ENCODE results near the gene SPON2. TPM values are rescaled to one million over a fixed set of nuclear protein-coding genes. Genes with fewer than 3 reads are reported as not detected.

SPON2 gene
- total RNA-seq, 1 donor from 2014 or later, result 2.1 TPM

DNA sequence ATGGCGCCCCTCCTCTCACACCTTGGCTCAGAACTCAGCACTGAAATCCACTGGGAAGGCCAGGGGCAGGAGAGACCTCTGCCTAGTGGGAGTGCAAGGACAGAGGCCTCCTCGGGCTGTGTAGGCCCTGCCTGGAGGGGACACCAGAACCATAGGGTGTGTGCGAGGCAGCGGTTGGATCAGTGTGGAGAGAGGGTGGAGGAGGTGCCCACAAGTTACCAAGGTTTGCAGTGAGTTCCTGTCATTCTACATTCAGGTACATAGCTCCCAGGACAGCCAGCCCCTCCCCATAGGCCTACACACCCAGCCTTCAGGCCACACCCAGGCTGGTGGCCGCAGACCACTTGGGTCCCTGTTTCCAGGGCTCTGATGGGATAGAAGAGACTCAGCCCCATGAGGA is 19.2 kb upstream of the SPON2 start:
- no peaks in the 10 kb centered on the region for H3K36me3 ChIP-seq
- no peaks in the 10 kb centered on the region for H3K4me1 Mint-ChIP-seq
- no peaks in the 10 kb centered on the region for H3F3A ChIP-seq (ENCODE audit: low read depth)
- H4K20me1 ChIP-seq (ENCODE audit: low read depth), result no peaks in the 10 kb centered on the region
- H3K4me3 Mint-ChIP-seq, result no peak overlapping the region
- H3K9me3 ChIP-seq (ENCODE audit: low read depth), result no peaks in the 10 kb centered on the region
- peaks cover 12% of the 10 kb centered on the region for H3K27me3 ChIP-seq
- H3K27ac Mint-ChIP-seq, result no peak overlapping the region
- no peak overlapping the region for H3K9ac ChIP-seq
- no peaks in the 10 kb centered on the region for H3K36me3 Mint-ChIP-seq
- H3K9me3 Mint-ChIP-seq, result no peaks in the 10 kb centered on the region
- no peaks in the 10 kb centered on the region for H3K79me2 ChIP-seq (ENCODE audit: low read depth)
- no peak overlapping the region for H3K4me3 ChIP-seq
- no peaks in the 10 kb centered on the region for H3K4me1 ChIP-seq
- DNase-seq (ENCODE audit: low spot score), result no peak
- TF ChIP-seq, protein P1, sequence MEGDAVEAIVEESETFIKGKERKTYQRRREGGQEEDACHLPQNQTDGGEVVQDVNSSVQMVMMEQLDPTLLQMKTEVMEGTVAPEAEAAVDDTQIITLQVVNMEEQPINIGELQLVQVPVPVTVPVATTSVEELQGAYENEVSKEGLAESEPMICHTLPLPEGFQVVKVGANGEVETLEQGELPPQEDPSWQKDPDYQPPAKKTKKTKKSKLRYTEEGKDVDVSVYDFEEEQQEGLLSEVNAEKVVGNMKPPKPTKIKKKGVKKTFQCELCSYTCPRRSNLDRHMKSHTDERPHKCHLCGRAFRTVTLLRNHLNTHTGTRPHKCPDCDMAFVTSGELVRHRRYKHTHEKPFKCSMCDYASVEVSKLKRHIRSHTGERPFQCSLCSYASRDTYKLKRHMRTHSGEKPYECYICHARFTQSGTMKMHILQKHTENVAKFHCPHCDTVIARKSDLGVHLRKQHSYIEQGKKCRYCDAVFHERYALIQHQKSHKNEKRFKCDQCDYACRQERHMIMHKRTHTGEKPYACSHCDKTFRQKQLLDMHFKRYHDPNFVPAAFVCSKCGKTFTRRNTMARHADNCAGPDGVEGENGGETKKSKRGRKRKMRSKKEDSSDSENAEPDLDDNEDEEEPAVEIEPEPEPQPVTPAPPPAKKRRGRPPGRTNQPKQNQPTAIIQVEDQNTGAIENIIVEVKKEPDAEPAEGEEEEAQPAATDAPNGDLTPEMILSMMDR (IDR thresholded peaks at IDR 0.05), result no peak
- no peak for TF ChIP-seq EZH2phosphoT487 (IDR thresholded peaks at IDR 0.05)
- no peak for TF ChIP-seq EZH2 (IDR thresholded peaks at IDR 0.05)
- H3K4me2 ChIP-seq, result no peak overlapping the region
- no peak overlapping the region for H2AFZ ChIP-seq (replicated peaks)
- H3K27me3 Mint-ChIP-seq (ENCODE audit: insufficient read depth, low read depth), result no peaks in the 10 kb centered on the region
- H3K27ac ChIP-seq, result no peak overlapping the region

DNA sequence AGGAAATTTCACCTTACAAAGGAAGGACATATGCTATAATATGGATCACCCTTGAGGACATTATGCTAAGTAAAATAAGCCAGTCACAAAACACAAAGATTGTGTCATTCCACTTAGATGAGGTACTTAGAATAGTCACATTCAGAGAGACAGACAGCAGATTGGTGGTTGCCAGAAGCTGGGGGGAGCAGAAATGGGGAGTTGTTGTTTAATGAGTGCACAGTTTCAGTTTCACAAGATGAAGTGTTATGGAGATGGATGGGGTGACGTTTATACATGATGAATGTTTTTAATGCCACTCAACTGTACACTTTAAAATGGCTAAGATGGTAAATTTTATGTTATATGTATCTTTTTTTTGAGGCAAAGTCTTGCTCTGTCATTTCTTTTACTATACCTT is 14.8 kb upstream of the SPON2 start:
- DNase-seq (ENCODE audit: low spot score), result no peak
- H3K4me1 ChIP-seq, result no peaks in the 10 kb centered on the region
- no peak overlapping the region for H3K4me3 ChIP-seq
- no peaks in the 10 kb centered on the region for H4K20me1 ChIP-seq (ENCODE audit: low read depth)
- Mint-ChIP-seq H3K9me3 (peaks cover 5% of the 10 kb centered on the region), H3K4me1 (no peaks in the 10 kb centered on the region), H3K36me3 (no peaks in the 10 kb centered on the region), H3K4me3 (no peak overlapping the region), H3K27me3 (ENCODE audit: insufficient read depth, low read depth) (no peaks in the 10 kb centered on the region), H3K27ac (no peak overlapping the region)
- H3K9ac ChIP-seq, result no peak overlapping the region
- H3K27me3 ChIP-seq, result peaks cover 37% of the 10 kb centered on the region
- no peak overlapping the region for H3K27ac ChIP-seq
- H3K36me3 ChIP-seq, result no peaks in the 10 kb centered on the region
- TF ChIP-seq EZH2 (IDR thresholded peaks at IDR 0.05), result no peak
- TF ChIP-seq, protein P1 (IDR thresholded peaks at IDR 0.05), result no peak
- H2AFZ ChIP-seq (replicated peaks), result no peak overlapping the region
- H3F3A ChIP-seq (ENCODE audit: low read depth), result no peaks in the 10 kb centered on the region
- H3K4me2 ChIP-seq, result no peak overlapping the region
- no peaks in the 10 kb centered on the region for H3K9me3 ChIP-seq (ENCODE audit: low read depth)
- no peaks in the 10 kb centered on the region for H3K79me2 ChIP-seq (ENCODE audit: low read depth)

DNA sequence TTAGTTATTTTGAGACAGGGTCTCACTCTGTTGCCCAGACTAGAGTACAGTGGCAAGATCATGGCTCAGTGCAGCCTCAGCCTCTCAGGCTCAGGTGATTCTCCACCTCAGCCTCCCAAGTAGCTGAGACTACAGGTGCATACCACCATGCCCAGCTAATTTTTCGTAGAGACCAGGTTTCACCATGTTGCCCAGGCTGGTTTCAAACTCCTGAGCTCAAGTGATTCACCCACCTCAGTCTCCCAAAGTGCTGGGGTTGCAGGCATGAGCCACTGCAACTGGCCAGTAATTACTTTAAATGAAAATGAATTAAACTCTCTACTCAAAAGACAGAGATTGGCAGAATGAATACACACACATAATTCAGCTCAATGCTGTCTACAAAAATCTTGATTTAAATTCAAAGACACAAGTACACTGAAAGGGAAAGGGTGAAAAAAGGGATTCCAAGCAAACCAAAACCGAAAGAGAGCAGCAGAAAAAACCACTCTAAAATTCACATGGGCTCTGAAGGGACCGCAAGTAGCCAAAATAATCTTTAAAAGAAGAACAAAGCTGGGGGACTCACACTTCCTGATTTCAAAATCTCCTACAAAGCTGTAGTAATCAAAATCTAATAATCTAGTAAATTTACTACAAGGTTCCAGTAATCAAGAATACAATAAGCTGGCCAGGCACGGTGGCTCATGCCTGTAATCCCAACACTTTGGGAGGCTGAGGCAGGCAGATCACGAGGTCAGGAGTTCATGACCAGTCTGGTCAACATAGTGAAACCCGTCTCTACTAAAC is 11.8 kb upstream of the SPON2 start:
- Histone ChIP-seq H3K4me2 (no peak overlapping the region), H3K27me3 (peaks cover 56% of the 10 kb centered on the region), H3K4me1 (no peaks in the 10 kb centered on the region), H2AFZ (replicated peaks) (no peak overlapping the region), H3K4me3 (no peak overlapping the region), H3K27ac (no peak overlapping the region), H3K9me3 (ENCODE audit: low read depth) (peaks cover 11% of the 10 kb centered on the region), H3F3A (ENCODE audit: low read depth) (no peaks in the 10 kb centered on the region), H3K36me3 (no peaks in the 10 kb centered on the region), H3K9ac (no peak overlapping the region), H3K79me2 (ENCODE audit: low read depth) (no peaks in the 10 kb centered on the region), H4K20me1 (ENCODE audit: low read depth) (no peaks in the 10 kb centered on the region)
- TF ChIP-seq EZH2phosphoT487 (IDR thresholded peaks at IDR 0.05) (no peak), EZH2 (IDR thresholded peaks at IDR 0.05) (no peak)
- TF ChIP-seq, protein P1 (IDR thresholded peaks at IDR 0.05), result no peak
- Mint-ChIP-seq H3K27me3 (ENCODE audit: insufficient read depth, low read depth) (peaks cover 6% of the 10 kb centered on the region), H3K4me3 (no peak overlapping the region), H3K4me1 (no peaks in the 10 kb centered on the region), H3K27ac (no peak overlapping the region), H3K36me3 (no peaks in the 10 kb centered on the region), H3K9me3 (peaks cover 26% of the 10 kb centered on the region)
- no peak for DNase-seq (ENCODE audit: low spot score)

Measured in neural progenitor cell (in vitro differentiated cells).